Type B pancreatic cell (in vitro differentiated cells): ENCODE results near the gene MGST1. TPM values are rescaled to one million over a fixed set of nuclear protein-coding genes. Genes with fewer than 3 reads are reported as not detected.

Source experiments
- DNase-seq: peaks from one replicate; pipeline ENCODE4 v3.0.0; 2021; ENCODE audit warnings: mixed read lengths; ENCODE audit not compliant: unreplicated experiment; ENCODE audit errors: extremely low spot score
- H3K27ac Mint-ChIP-seq: 2 replicates; pipeline ENCODE4 v1.8.0; 2021; ENCODE audit warnings: mild to moderate bottlenecking, mixed read lengths
- H3K27me3 Mint-ChIP-seq: 2 replicates; pipeline ENCODE4 v1.8.0; 2021; ENCODE audit warnings: mixed read lengths
- H3K36me3 Mint-ChIP-seq: 2 replicates; pipeline ENCODE4 v1.8.0; 2021; ENCODE audit warnings: mixed read lengths
- H3K4me1 Mint-ChIP-seq: one replicate; pipeline ENCODE4 v1.8.0; 2021; ENCODE audit warnings: mixed read lengths; ENCODE audit not compliant: unreplicated experiment
- H3K4me3 Mint-ChIP-seq: 2 replicates; pipeline ENCODE4 v1.8.0; 2021; ENCODE audit warnings: mild to moderate bottlenecking, mixed read lengths
- H3K9me3 Mint-ChIP-seq: 2 replicates; pipeline ENCODE4 v1.8.0; 2021; ENCODE audit warnings: mixed read lengths
- CTCF ChIP-seq: fragments of 200-600 bp; sonication (generic); conservative IDR thresholded peaks from 2 replicates; pipeline ENCODE4 v1.5.0; 2021; ENCODE audit warnings: antibody characterized with exemption, mild to moderate bottlenecking
- total RNA-seq: library from RNA; stranded (reverse); gene quantifications from 2 replicates; pipeline ENCODE4 v1.2.1, GENCODE V29; 2021; ENCODE audit warnings: low replicate concordance

The MGST1 gene
- total RNA-seq, 1 donor from 2014 or later, result 71.6 TPM

- peaks cover 9% of the 10 kb centered on the region for H3K27me3 Mint-ChIP-seq
- H3K4me1 Mint-ChIP-seq, result peaks cover 17% of the 10 kb centered on the region
- no peak for DNase-seq
- TF ChIP-seq CTCF, result no peak
- peaks cover 21% of the 10 kb centered on the region for H3K36me3 Mint-ChIP-seq
- H3K4me3 Mint-ChIP-seq, result peak overlapping the region; percentile 95
- H3K27ac Mint-ChIP-seq, result peak overlapping the region; percentile 85
- H3K9me3 Mint-ChIP-seq, result peaks cover 4% of the 10 kb centered on the region
Measured at GRCh38 chr12:16349131-16349460, 1.7 kb downstream of the MGST1 start.

- no peak for TF ChIP-seq CTCF
- DNase-seq, result no peak
- H3K4me1 Mint-ChIP-seq, result peaks cover 17% of the 10 kb centered on the region
- peaks cover 4% of the 10 kb centered on the region for H3K9me3 Mint-ChIP-seq
- peaks cover 22% of the 10 kb centered on the region for H3K36me3 Mint-ChIP-seq
- H3K4me3 Mint-ChIP-seq, result peak overlapping the region; percentile 9
- H3K27me3 Mint-ChIP-seq, result peaks cover 9% of the 10 kb centered on the region
- no peak overlapping the region for H3K27ac Mint-ChIP-seq
Measured at GRCh38 chr12:16350682-16351081, 3.2 kb downstream of the MGST1 start.

GRCh38 chr12:16352481-16352880, 5.0 kb downstream of the MGST1 start:
- Mint-ChIP-seq H3K36me3 (peaks cover 27% of the 10 kb centered on the region), H3K27ac (no peak overlapping the region)
- no peak for DNase-seq

GRCh38 chr12:16358878-16359277, 11.4 kb downstream of the MGST1 start:
- no peaks in the 10 kb centered on the region for H3K4me1 Mint-ChIP-seq

More at GRCh38 chr12:16352481-16352880, 5.0 kb downstream of the MGST1 start:
- H3K4me3 Mint-ChIP-seq, result no peak overlapping the region
- peaks cover 4% of the 10 kb centered on the region for H3K9me3 Mint-ChIP-seq
- peaks cover 12% of the 10 kb centered on the region for H3K4me1 Mint-ChIP-seq
- no peak for TF ChIP-seq CTCF
- H3K27me3 Mint-ChIP-seq, result peaks cover 3% of the 10 kb centered on the region

GRCh38 chr12:16359512-16360491, 12.4 kb downstream of the MGST1 start:
- peaks cover 52% of the 10 kb centered on the region for H3K36me3 Mint-ChIP-seq

More at GRCh38 chr12:16358878-16359277, 11.4 kb downstream of the MGST1 start:
- no peak for DNase-seq
- TF ChIP-seq CTCF, result no peak
- H3K4me3 Mint-ChIP-seq, result no peak overlapping the region
- H3K27ac Mint-ChIP-seq, result no peak overlapping the region
- no peaks in the 10 kb centered on the region for H3K27me3 Mint-ChIP-seq
- no peaks in the 10 kb centered on the region for H3K9me3 Mint-ChIP-seq
- peaks cover 52% of the 10 kb centered on the region for H3K36me3 Mint-ChIP-seq

More at GRCh38 chr12:16359512-16360491, 12.4 kb downstream of the MGST1 start:
- Mint-ChIP-seq H3K27ac (no peak overlapping the region), H3K4me1 (no peaks in the 10 kb centered on the region), H3K4me3 (no peak overlapping the region), H3K9me3 (no peaks in the 10 kb centered on the region), H3K27me3 (no peaks in the 10 kb centered on the region)
- DNase-seq, result no peak
- TF ChIP-seq CTCF, result peak; percentile 88
